Activated gamma-delta T cell treated with anti-CD3 and anti-CD28 coated beads, Interleukin-2, amount 50 U/mL, for 16 hours (primary cell): ENCODE data around the gene MSRB3.
"Not testable (repeated sequence)": the region's sequence is repeated elsewhere in the genome, so short reads cannot be mapped to it uniquely, and the experiment has no call there.

Experiments used
- DNase-seq: peaks from one replicate; pipeline ENCODE4 v3.0.0-alpha.2; 2020; ENCODE audit warnings: low read depth

The MSRB3 gene

GRCh38 chr12:65287426-65287825, 8.9 kb downstream of the MSRB3 start:
- no peak for DNase-seq

GRCh38 chr12:65292241-65292640, 13.8 kb downstream of the MSRB3 start:
- DNase-seq, result no peak

- DNase-seq, result no peak
Measured at GRCh38 chr12:65293735-65294134, 15.3 kb downstream of the MSRB3 start.

- DNase-seq, result no peak
Measured at GRCh38 chr12:65294641-65295262, 16.3 kb downstream of the MSRB3 start.

GRCh38 chr12:65296508-65297265, 18.2 kb downstream of the MSRB3 start:
- DNase-seq, result no peak

- no peak for DNase-seq
Measured at GRCh38 chr12:65300097-65300496, 21.6 kb downstream of the MSRB3 start.

GRCh38 chr12:65300679-65301349, 22.3 kb downstream of the MSRB3 start:
- no peak for DNase-seq

GRCh38 chr12:65302891-65303290, 24.4 kb downstream of the MSRB3 start:
- no peak for DNase-seq

GRCh38 chr12:65305346-65305950, 27.0 kb downstream of the MSRB3 start:
- no peak for DNase-seq

GRCh38 chr12:65306366-65307168, 28.1 kb downstream of the MSRB3 start:
- DNase-seq, result no peak

- DNase-seq, result no peak
Measured at GRCh38 chr12:65307169-65307501, 28.7 kb downstream of the MSRB3 start.

- no peak for DNase-seq
Measured at GRCh38 chr12:65308006-65308405, 29.5 kb downstream of the MSRB3 start.

- DNase-seq, result no peak
Measured at GRCh38 chr12:65308601-65309071, 30.2 kb downstream of the MSRB3 start.

- no peak for DNase-seq
Measured at GRCh38 chr12:65311260-65311659, 32.8 kb downstream of the MSRB3 start.

- DNase-seq, result no peak
Measured at GRCh38 chr12:65313719-65314317, 35.3 kb downstream of the MSRB3 start.

GRCh38 chr12:65315238-65315637, 36.8 kb downstream of the MSRB3 start:
- DNase-seq, result not testable (repeated sequence)

GRCh38 chr12:65318186-65318685, 39.8 kb downstream of the MSRB3 start:
- DNase-seq, result no peak

- DNase-seq, result no peak
Measured at GRCh38 chr12:65319688-65320200, 41.3 kb downstream of the MSRB3 start.

GRCh38 chr12:65323070-65323469, 44.6 kb downstream of the MSRB3 start:
- no peak for DNase-seq

- DNase-seq, result no peak
Measured at GRCh38 chr12:65324056-65324455, 45.6 kb downstream of the MSRB3 start.

- no peak for DNase-seq
Measured at GRCh38 chr12:65324551-65324950, 46.1 kb downstream of the MSRB3 start.
